Esophagus squamous epithelium (tissue), 4 donors: ENCODE measurements around the gene BIRC6.

Experiments
- POLR2A ChIP-seq, 4 donors: fragments of 450-650 bp; IDR thresholded peaks; one replicate each; pipeline ENCODE4 v1.6.1; 2017; ENCODE audit warnings: antibody characterized with exemption in 4 of 4, mild to moderate bottlenecking in 4 of 4, moderate library complexity in 3 of 4
- TF ChIP-seq, protein P1 (sequence below), 6 experiments: fragments of 450-650 bp in 4 of 6; fragments of 200-600 bp in 2 of 6; sonication (generic) in 2 of 6; IDR thresholded peaks; one replicate each; pipeline ENCODE4 v1.5.1; 2016 to 2019; ENCODE audit warnings: antibody characterized with exemption in 6 of 6, mild to moderate bottlenecking in 4 of 6, moderate library complexity in 4 of 6

DNA sequence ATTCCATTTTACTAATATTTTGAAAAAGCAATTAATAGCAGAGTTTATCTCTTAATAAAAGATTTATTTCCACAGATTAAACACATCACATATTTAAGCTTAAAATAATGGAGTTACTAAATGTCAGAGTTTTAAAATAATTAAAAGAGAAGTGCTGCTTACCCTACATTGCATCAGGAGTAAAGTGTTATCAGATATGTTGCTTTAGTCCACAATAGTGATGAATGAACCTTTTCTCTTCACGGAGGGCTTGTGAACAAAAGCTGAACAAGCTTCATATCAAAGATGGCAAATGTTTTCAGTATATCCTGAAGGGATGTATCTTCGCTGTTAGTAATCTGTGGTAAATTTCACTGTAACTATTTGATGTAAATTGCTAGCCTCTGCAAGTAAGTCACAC, 201.7 kb downstream of the BIRC6 start:
- TF ChIP-seq POLR2A (IDR thresholded peaks at IDR 0.05): no peak
- TF ChIP-seq, protein P1, sequence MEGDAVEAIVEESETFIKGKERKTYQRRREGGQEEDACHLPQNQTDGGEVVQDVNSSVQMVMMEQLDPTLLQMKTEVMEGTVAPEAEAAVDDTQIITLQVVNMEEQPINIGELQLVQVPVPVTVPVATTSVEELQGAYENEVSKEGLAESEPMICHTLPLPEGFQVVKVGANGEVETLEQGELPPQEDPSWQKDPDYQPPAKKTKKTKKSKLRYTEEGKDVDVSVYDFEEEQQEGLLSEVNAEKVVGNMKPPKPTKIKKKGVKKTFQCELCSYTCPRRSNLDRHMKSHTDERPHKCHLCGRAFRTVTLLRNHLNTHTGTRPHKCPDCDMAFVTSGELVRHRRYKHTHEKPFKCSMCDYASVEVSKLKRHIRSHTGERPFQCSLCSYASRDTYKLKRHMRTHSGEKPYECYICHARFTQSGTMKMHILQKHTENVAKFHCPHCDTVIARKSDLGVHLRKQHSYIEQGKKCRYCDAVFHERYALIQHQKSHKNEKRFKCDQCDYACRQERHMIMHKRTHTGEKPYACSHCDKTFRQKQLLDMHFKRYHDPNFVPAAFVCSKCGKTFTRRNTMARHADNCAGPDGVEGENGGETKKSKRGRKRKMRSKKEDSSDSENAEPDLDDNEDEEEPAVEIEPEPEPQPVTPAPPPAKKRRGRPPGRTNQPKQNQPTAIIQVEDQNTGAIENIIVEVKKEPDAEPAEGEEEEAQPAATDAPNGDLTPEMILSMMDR (IDR thresholded peaks at IDR 0.05): no peak
